ENCODE results near the gene PPM1H.
A peak's percentile ranks its signal among the peaks of the same experiment; 100 is the strongest.

Gene PPM1H

DNA sequence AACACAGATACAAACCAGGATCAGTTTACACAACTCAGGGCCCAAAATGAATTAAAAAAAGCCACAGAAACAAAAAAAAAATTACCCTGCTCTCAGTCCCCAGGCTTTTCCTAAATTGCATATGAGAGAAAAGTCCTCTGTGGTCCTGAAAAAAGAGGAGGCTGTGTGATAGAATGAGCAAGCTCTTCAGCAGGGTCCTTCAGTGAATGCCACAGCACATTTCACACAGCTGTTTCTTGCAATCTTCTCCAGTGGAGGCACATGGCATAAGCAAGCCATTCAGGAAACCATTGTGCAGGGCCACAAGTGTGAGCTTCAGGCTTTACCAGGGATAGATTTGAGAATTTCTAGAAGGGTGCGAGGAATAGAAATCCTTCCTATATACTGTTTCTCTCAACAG is 168.5 kb downstream of the PPM1H start:
- DNase-seq (ENCODE audit: low spot score): no peak

DNA sequence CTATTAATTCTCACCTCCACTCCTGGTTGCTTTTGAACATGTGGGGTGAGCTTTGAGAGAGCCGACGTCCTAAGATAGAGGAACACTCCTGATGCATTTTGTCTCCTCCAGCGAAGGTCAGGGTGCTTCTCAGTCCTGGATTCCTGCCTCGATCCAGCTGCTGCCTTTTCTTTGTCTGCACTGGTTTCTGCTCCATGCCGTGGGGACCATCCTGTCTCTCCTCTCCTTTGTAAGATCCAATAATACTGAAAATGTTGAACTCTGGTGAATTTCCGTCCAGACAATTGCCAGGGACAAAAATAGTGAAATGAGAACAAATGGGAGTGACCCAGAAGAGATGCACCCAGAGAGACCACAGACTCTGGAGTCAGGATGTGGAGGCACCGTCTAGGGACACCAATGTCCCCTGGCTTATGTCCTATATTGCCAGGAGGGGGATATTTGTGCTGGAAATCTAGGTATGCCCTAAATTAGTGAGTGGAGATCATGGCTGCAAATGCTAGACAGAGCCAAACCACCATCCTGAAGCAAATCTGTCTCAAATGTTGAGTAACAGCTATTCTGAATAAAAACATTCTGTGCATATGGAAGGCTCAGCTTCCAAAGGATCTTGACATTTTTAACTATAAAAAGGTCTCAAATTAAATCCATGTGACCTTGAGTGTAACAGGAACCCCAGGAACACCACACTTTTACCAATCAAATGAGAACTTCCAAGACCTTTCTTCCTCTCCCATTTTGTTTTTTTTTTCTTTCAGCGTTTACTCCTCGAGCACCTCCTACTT is 170.9 kb downstream of the PPM1H start:
- no peak for DNase-seq (ENCODE audit: low spot score)

DNA sequence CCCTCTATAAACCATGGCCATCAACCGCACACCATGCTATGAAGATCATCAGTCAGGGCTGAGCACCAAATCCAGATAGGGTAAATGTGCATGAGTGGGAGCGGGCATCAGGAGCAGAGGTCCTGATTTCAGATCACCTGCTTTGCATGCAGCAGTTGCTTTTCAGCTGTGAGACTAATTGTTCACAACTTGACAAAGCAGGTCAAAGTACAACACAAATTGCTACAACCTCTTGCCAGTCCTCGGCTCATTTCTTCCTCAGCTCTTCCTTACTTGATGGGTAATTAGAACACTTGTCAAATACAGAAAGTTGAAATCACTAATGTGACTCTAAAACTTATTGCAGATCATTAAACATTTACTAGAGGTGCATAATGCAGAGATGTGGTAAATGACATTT is 171.6 kb downstream of the PPM1H start:
- DNase-seq (ENCODE audit: low spot score): no peak

DNA sequence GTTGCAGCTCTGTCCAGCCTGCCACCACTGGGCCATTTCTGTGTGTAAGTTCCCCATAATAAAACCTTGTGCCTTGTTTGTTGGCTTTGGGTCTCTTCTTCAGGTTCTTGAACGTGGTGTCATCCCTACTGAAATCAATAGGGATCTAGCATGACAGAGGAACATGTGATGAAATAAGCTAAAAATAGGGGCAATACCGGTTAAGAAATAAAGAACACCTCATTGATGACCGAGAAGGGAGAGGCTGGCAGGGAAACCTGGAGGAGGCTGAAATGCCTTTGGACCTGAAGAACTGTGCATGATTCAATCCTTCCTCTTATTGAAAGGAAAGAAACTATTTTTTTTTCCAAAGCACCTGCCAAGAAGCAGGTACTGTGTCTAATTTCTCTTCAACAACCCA is 172.3 kb downstream of the PPM1H start:
- DNase-seq (ENCODE audit: low spot score): no peak

- DNase-seq (ENCODE audit: low spot score): no peak
Measured at GRCh38 chr12:62761658-62762057, 173.3 kb downstream of the PPM1H start.

GRCh38 chr12:62760779-62761178 is 174.2 kb downstream of the PPM1H start:
- DNase-seq (ENCODE audit: low spot score): peak; percentile 83

- peak; percentile 39 for DNase-seq (ENCODE audit: low spot score)
Measured at GRCh38 chr12:62760341-62760740, 174.6 kb downstream of the PPM1H start.

- DNase-seq (ENCODE audit: low spot score): no peak
Measured at GRCh38 chr12:62758216-62758615, 176.7 kb downstream of the PPM1H start.

- DNase-seq (ENCODE audit: low spot score): no peak
Measured at GRCh38 chr12:62757048-62757447, 177.9 kb downstream of the PPM1H start.

DNA sequence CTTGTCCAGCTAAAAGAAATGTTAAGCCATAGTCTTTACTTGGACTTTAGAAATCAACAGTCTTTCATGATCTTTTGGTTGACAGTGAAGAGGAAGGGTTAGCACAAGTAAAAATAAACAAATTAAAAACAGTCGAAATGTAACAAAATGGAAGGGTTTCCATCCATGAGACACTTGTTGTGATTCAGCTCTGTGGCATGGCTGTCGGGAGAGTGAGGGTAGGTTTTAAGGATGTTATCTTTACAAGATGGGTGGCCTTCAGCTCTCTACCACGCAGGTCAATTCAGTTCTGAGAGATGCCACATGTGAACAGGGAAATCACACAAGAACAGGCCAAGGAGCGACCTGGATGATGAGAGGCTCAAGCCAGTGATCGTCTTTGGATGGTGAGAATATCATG is 180.2 kb downstream of the PPM1H start:
- no peak for DNase-seq (ENCODE audit: low spot score)

- no peak for DNase-seq (ENCODE audit: low spot score)
Measured at GRCh38 chr12:62751810-62752155, 183.2 kb downstream of the PPM1H start.

DNA sequence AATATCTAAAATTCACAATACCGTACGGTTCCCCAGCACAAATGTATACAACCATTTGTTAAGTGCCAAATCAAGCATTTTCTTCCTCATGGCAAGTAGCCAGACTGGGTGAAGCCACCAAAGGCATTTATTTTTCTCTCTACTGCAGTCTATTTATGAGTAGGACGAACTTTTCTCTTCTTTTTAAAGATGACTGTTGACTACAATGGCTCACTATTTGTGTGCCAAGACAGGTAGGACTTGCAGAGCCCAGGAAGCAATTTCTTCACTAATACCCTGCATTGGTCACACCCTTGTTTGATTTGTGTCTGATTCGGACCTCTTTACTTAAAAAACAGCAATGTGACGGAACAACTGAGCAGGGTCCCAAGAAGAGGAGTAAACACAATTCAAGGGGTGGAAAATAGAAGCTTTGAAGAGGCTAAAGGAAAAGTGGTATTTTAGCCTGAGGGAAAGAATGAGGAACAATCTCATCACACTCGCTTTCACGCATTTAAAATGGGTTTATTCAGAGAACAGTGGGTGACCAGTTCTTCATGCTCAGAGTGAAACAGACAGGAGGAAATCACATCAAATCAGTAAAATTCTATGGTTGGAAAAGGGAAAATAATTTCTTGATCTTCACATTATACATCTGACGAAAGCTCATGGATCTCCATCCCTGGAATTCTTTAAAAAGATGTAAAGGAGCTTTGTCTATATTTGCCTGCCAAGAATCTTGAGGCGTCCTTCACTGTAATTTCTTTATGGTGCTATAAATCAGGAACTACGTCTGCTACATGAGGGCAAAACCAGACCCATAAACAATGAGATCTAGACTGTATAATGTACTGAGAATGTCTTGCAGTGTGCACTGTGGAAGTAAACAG is 183.8 kb downstream of the PPM1H start:
- peak; percentile 78 for DNase-seq (ENCODE audit: low spot score)

DNA sequence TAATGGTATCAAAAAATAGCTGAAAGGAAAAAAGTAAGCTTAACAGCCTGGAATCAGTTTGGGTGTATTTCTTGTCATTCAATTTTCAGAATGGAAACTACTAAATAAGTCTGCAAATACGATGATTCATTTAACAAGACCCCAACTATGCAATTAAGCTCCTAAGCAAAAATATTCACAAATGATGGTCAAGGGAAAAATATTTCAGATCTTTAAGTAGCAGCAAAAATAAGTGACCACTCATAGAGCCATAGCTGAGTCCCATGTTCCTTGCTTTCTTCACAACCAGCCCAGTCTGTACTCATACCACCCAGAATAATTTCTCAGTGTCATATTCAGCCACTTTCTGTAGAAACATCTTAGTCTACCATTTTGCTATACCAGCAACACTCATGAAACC is 185.4 kb downstream of the PPM1H start:
- DNase-seq (ENCODE audit: low spot score): no peak

- no peak for DNase-seq (ENCODE audit: low spot score)
Measured at GRCh38 chr12:62748941-62749468, 185.9 kb downstream of the PPM1H start.

DNA sequence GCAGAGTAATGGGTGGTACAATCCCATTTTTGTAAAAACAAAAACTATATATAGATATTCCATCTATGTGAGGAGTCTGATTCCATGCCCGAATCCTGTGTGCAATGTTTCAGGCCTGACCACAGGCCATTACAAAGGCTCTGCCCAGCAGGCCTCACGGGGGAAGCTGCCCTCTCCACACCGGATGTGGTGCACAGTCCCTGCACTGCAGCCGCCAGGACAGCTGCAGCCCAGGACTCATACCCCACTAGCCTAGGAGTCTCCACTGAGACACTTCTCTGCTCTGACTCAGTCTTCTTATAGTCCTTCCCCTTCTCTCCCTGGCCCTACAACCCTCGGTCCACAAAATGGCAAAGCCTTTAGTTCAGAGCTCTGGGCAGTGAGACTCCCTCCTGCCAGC is 190.4 kb downstream of the PPM1H start:
- no peak for DNase-seq (ENCODE audit: low spot score)

DNA sequence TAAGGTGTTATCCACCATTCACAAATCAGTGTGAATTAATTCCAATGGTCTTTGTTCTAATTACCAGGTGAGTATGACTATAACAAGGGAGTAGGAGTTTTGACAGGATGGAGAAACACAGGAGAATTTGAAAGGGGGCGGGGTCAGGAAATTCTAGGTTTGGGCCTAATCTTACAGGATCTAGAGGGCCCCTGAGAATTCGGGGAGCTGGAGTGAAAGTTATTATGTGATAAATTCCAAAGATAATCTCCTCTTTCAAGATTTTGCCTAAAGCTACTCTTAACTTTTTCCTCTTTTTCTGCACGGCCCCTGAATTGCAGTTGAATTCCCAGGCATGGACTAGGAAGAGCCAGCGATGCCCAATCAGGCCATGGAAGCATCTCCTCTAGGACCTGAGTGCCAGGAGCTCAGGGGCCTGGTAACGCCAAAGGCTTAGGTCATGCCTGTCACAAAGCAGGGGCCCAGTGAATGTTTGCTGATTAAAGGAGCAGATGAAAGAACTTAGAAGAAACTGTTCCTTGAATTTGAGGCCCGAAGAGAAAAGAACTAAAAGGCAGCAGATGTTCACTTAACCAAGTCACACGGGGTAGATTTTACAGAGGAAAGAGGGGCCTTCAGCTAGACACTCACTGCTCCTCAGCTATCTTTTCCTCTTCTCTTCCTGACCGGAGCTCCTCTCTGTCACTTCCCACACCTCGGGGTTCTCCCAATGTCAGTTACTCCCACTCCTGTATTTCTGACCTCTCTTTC is 195.5 kb downstream of the PPM1H start:
- DNase-seq (ENCODE audit: low spot score): no peak

DNA sequence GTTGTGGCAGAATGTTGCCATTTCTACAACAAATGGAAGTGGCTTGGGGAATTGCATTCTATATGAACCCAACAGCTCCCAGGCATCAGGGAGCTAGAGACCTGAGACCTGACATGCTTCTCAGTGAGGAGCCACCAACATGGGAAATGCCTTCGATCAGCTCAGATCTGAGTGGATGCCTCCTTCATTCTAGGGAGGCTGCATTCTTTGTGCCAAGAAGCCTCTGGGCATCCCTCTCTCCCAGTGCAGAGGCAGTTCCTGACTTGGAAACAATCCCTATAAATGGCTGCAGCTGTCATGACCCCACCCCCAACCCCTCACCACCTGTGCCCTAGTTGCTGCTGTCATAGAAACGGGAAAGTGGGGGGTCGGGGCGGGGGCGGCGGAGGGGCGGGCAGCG is 196.3 kb downstream of the PPM1H start:
- no peak for DNase-seq (ENCODE audit: low spot score)

DNA sequence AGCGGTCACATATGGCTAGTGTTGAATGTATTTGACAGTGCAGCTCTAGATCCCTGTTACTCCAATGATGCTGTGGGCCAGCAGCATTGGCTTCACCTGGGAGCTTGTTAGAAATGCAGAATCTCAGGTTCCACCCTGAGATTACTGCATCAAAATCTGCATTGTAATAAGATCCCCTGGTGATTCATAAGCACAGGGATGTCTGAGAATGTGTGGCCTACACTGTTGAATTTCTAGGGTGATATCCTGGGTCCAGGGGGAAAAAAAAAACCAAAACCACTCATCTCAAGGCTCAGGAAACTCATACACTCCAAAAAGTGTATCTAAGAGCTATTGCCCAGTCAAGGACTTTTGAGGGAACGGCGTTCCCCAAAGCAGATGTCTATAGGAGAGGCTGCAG is 196.8 kb downstream of the PPM1H start:
- DNase-seq (ENCODE audit: low spot score): no peak

GRCh38 chr12:62737615-62738014 is 197.3 kb downstream of the PPM1H start:
- DNase-seq (ENCODE audit: low spot score): no peak

DNA sequence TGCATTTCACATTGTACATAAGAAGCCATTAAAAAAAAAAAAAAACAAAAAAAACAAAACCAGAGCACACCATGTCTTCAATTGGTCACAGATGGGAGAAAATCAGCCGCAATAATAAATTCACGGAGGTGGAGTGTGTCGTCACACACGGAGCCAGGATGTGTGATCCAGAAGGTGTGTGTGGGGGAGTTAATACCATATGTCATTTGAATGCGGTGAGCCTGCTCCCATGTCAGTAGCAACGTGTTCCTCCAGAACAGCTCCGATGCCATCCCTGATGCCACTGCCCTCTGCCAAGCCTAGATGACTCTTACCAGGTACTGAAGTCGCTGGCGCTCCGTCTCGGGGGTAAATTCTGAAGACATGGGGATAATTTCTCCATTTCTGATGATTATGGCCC is 197.8 kb downstream of the PPM1H start:
- no peak for DNase-seq (ENCODE audit: low spot score)

GRCh38 chr12:62736596-62736995 is 198.4 kb downstream of the PPM1H start:
- DNase-seq (ENCODE audit: low spot score): no peak

DNA sequence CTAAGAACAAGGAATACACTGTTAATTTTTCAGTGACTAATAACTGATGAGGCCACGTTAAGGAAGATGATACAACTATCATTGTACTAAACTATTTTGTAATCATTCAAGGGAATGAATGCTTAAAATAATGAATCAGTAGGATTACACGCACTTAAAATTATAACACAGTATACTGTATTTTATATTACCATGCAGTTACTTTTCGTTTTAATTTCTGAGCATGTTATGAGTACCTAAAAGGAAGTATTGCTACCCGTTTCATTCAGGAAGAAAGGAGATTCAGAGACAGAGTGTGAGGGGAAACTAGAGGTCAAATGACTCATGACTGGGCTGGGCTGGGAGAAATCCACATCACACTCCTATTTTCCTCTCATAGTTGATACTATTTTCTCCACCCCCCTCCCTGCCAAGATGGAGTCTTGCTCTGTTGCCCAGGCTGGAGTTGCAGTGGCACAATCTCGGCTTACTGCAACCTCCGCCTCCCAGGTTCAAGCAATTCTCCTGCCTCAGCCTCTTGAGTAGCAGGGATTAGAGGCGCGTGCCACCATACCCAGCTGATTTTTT is 202.0 kb downstream of the PPM1H start:
- peak; percentile 72 for DNase-seq (ENCODE audit: low spot score)
